ENCODE results near the gene LGALS3BP.
A peak's percentile ranks its signal among the peaks of the same experiment; 100 is the strongest.

LGALS3BP gene

GRCh38 chr17:78972507-78973105 lies 7.1 kb downstream of the LGALS3BP start:
- H3K36me3 ChIP-seq (ENCODE audit: control insufficient read depth in 1 of 2, insufficient read depth in 2 of 2, low read length in 2 of 2), result peaks cover 3 to 60% of the 10 kb centered on the region in 2 donors
- peaks cover 35 to 42% of the 10 kb centered on the region in 2 donors for H3K4me1 ChIP-seq (ENCODE audit: control insufficient read depth in 1 of 2, insufficient read depth in 2 of 2, low read length in 2 of 2)
- no peak overlapping the region for H3K27ac ChIP-seq (ENCODE audit: low read depth, low read length)

GRCh38 chr17:78971756-78972506 lies 7.8 kb downstream of the LGALS3BP start:
- no peak overlapping the region for H3K4me3 ChIP-seq (ENCODE audit: low read depth in 1 of 2, low read length in 2 of 2)

More at GRCh38 chr17:78972507-78973105, 7.1 kb downstream of the LGALS3BP start:
- Histone ChIP-seq H3K4me3 (ENCODE audit: low read depth in 1 of 2, low read length in 2 of 2) (no peak overlapping the region), H3K27me3 (ENCODE audit: control insufficient read depth in 1 of 2, insufficient read depth in 2 of 2, low read length in 2 of 2) (no peaks in the 10 kb centered on the region), H3K9ac (ENCODE audit: low read depth in 1 of 2, low read length in 2 of 2) (no peak overlapping the region), H3K9me3 (ENCODE audit: control insufficient read depth in 1 of 2, low read length in 2 of 2) (no peaks in the 10 kb centered on the region)

GRCh38 chr17:78970834-78971755 lies 8.6 kb downstream of the LGALS3BP start:
- Histone ChIP-seq H3K4me1 (ENCODE audit: control insufficient read depth in 1 of 2, insufficient read depth in 2 of 2, low read length in 2 of 2) (peaks cover 20 to 27% of the 10 kb centered on the region in 2 donors), H3K9ac (ENCODE audit: low read depth in 1 of 2, low read length in 2 of 2) (peak overlapping the region; percentile 3 to 35), H3K4me3 (ENCODE audit: low read depth in 1 of 2, low read length in 2 of 2) (peak overlapping the region in 1 of 2 donors; percentile 15)

More at GRCh38 chr17:78971756-78972506, 7.8 kb downstream of the LGALS3BP start:
- Histone ChIP-seq H3K27me3 (ENCODE audit: control insufficient read depth in 1 of 2, insufficient read depth in 2 of 2, low read length in 2 of 2) (no peaks in the 10 kb centered on the region), H3K36me3 (ENCODE audit: control insufficient read depth in 1 of 2, insufficient read depth in 2 of 2, low read length in 2 of 2) (peaks cover 3 to 67% of the 10 kb centered on the region in 2 donors), H3K4me1 (ENCODE audit: control insufficient read depth in 1 of 2, insufficient read depth in 2 of 2, low read length in 2 of 2) (peaks cover 28 to 35% of the 10 kb centered on the region in 2 donors), H3K9ac (ENCODE audit: low read depth in 1 of 2, low read length in 2 of 2) (peak overlapping the region in 1 of 2 donors; percentile 3), H3K9me3 (ENCODE audit: control insufficient read depth in 1 of 2, low read length in 2 of 2) (no peaks in the 10 kb centered on the region), H3K27ac (ENCODE audit: low read depth, low read length) (no peak overlapping the region)

GRCh38 chr17:78969865-78970264 lies 9.9 kb downstream of the LGALS3BP start:
- no peak overlapping the region for H3K4me3 ChIP-seq (ENCODE audit: low read depth in 1 of 2, low read length in 2 of 2)
- H3K27me3 ChIP-seq (ENCODE audit: control insufficient read depth in 1 of 2, insufficient read depth in 2 of 2, low read length in 2 of 2), result no peaks in the 10 kb centered on the region
- no peak overlapping the region for H3K9ac ChIP-seq (ENCODE audit: low read depth in 1 of 2, low read length in 2 of 2)
- H3K27ac ChIP-seq (ENCODE audit: low read depth, low read length), result no peak overlapping the region
- peaks cover 3 to 68% of the 10 kb centered on the region in 2 donors for H3K36me3 ChIP-seq (ENCODE audit: control insufficient read depth in 1 of 2, insufficient read depth in 2 of 2, low read length in 2 of 2)
- peaks cover 11 to 26% of the 10 kb centered on the region in 2 donors for H3K4me1 ChIP-seq (ENCODE audit: control insufficient read depth in 1 of 2, insufficient read depth in 2 of 2, low read length in 2 of 2)
- no peaks in the 10 kb centered on the region for H3K9me3 ChIP-seq (ENCODE audit: control insufficient read depth in 1 of 2, low read length in 2 of 2)

More at GRCh38 chr17:78970834-78971755, 8.6 kb downstream of the LGALS3BP start:
- no peak overlapping the region for H3K27ac ChIP-seq (ENCODE audit: low read depth, low read length)
- H3K27me3 ChIP-seq (ENCODE audit: control insufficient read depth in 1 of 2, insufficient read depth in 2 of 2, low read length in 2 of 2), result no peaks in the 10 kb centered on the region
- H3K36me3 ChIP-seq (ENCODE audit: control insufficient read depth in 1 of 2, insufficient read depth in 2 of 2, low read length in 2 of 2), result peaks cover 3 to 74% of the 10 kb centered on the region in 2 donors
- H3K9me3 ChIP-seq (ENCODE audit: control insufficient read depth in 1 of 2, low read length in 2 of 2), result no peaks in the 10 kb centered on the region

- H3K9me3 ChIP-seq (ENCODE audit: control insufficient read depth in 1 of 2, low read length in 2 of 2), result no peaks in the 10 kb centered on the region
- no peaks in the 10 kb centered on the region for H3K27me3 ChIP-seq (ENCODE audit: control insufficient read depth in 1 of 2, insufficient read depth in 2 of 2, low read length in 2 of 2)
- H3K36me3 ChIP-seq (ENCODE audit: control insufficient read depth in 1 of 2, insufficient read depth in 2 of 2, low read length in 2 of 2), result peaks cover 3 to 52% of the 10 kb centered on the region in 2 donors
- no peak overlapping the region for H3K9ac ChIP-seq (ENCODE audit: low read depth in 1 of 2, low read length in 2 of 2)
- no peak overlapping the region for H3K4me3 ChIP-seq (ENCODE audit: low read depth in 1 of 2, low read length in 2 of 2)
- peaks cover 17 to 27% of the 10 kb centered on the region in 2 donors for H3K4me1 ChIP-seq (ENCODE audit: control insufficient read depth in 1 of 2, insufficient read depth in 2 of 2, low read length in 2 of 2)
- H3K27ac ChIP-seq (ENCODE audit: low read depth, low read length), result no peak overlapping the region
These were observed 11.9 kb downstream of the LGALS3BP start for GRCh38 chr17:78967782-78968362.

GRCh38 chr17:78966910-78967600 lies 12.7 kb downstream of the LGALS3BP start:
- H3K9ac ChIP-seq (ENCODE audit: low read depth in 1 of 2, low read length in 2 of 2), result no peak overlapping the region
- H3K27me3 ChIP-seq (ENCODE audit: control insufficient read depth in 1 of 2, insufficient read depth in 2 of 2, low read length in 2 of 2), result no peaks in the 10 kb centered on the region
- H3K4me1 ChIP-seq (ENCODE audit: control insufficient read depth in 1 of 2, insufficient read depth in 2 of 2, low read length in 2 of 2), result peaks cover 17 to 34% of the 10 kb centered on the region in 2 donors
- H3K36me3 ChIP-seq (ENCODE audit: control insufficient read depth in 1 of 2, insufficient read depth in 2 of 2, low read length in 2 of 2), result peaks cover 3 to 44% of the 10 kb centered on the region in 2 donors
- no peak overlapping the region for H3K27ac ChIP-seq (ENCODE audit: low read depth, low read length)
- no peak overlapping the region for H3K4me3 ChIP-seq (ENCODE audit: low read depth in 1 of 2, low read length in 2 of 2)
- no peaks in the 10 kb centered on the region for H3K9me3 ChIP-seq (ENCODE audit: control insufficient read depth in 1 of 2, low read length in 2 of 2)

- Histone ChIP-seq H3K4me3 (ENCODE audit: low read depth in 1 of 2, low read length in 2 of 2) (no peak overlapping the region), H3K9ac (ENCODE audit: low read depth in 1 of 2, low read length in 2 of 2) (no peak overlapping the region), H3K27ac (ENCODE audit: low read depth, low read length) (no peak overlapping the region), H3K9me3 (ENCODE audit: control insufficient read depth in 1 of 2, low read length in 2 of 2) (no peaks in the 10 kb centered on the region), H3K4me1 (ENCODE audit: control insufficient read depth in 1 of 2, insufficient read depth in 2 of 2, low read length in 2 of 2) (peaks cover 13 to 30% of the 10 kb centered on the region in 2 donors), H3K27me3 (ENCODE audit: control insufficient read depth in 1 of 2, insufficient read depth in 2 of 2, low read length in 2 of 2) (no peaks in the 10 kb centered on the region), H3K36me3 (ENCODE audit: control insufficient read depth in 1 of 2, insufficient read depth in 2 of 2, low read length in 2 of 2) (peaks cover 3 to 42% of the 10 kb centered on the region in 2 donors)
These were observed 13.5 kb downstream of the LGALS3BP start for GRCh38 chr17:78966123-78966813.

GRCh38 chr17:78965491-78965924 lies 14.2 kb downstream of the LGALS3BP start:
- peaks cover 3 to 38% of the 10 kb centered on the region in 2 donors for H3K36me3 ChIP-seq (ENCODE audit: control insufficient read depth in 1 of 2, insufficient read depth in 2 of 2, low read length in 2 of 2)
- H3K9me3 ChIP-seq (ENCODE audit: control insufficient read depth in 1 of 2, low read length in 2 of 2), result no peaks in the 10 kb centered on the region
- H3K4me3 ChIP-seq (ENCODE audit: low read depth in 1 of 2, low read length in 2 of 2), result no peak overlapping the region
- H3K4me1 ChIP-seq (ENCODE audit: control insufficient read depth in 1 of 2, insufficient read depth in 2 of 2, low read length in 2 of 2), result peaks cover 6 to 22% of the 10 kb centered on the region in 2 donors
- H3K27me3 ChIP-seq (ENCODE audit: control insufficient read depth in 1 of 2, insufficient read depth in 2 of 2, low read length in 2 of 2), result no peaks in the 10 kb centered on the region
- no peak overlapping the region for H3K9ac ChIP-seq (ENCODE audit: low read depth in 1 of 2, low read length in 2 of 2)
- no peak overlapping the region for H3K27ac ChIP-seq (ENCODE audit: low read depth, low read length)

GRCh38 chr17:78963378-78963777 lies 16.3 kb downstream of the LGALS3BP start:
- no peak overlapping the region for H3K9ac ChIP-seq (ENCODE audit: low read depth in 1 of 2, low read length in 2 of 2)
- peaks cover 10 to 18% of the 10 kb centered on the region in 2 donors for H3K4me1 ChIP-seq (ENCODE audit: control insufficient read depth in 1 of 2, insufficient read depth in 2 of 2, low read length in 2 of 2)
- H3K36me3 ChIP-seq (ENCODE audit: control insufficient read depth in 1 of 2, insufficient read depth in 2 of 2, low read length in 2 of 2), result peaks cover 0 to 22% of the 10 kb centered on the region in 2 donors
- no peaks in the 10 kb centered on the region for H3K27me3 ChIP-seq (ENCODE audit: control insufficient read depth in 1 of 2, insufficient read depth in 2 of 2, low read length in 2 of 2)
- no peak overlapping the region for H3K27ac ChIP-seq (ENCODE audit: low read depth, low read length)
- no peak overlapping the region for H3K4me3 ChIP-seq (ENCODE audit: low read depth in 1 of 2, low read length in 2 of 2)
- H3K9me3 ChIP-seq (ENCODE audit: control insufficient read depth in 1 of 2, low read length in 2 of 2), result no peaks in the 10 kb centered on the region
